Loucy (cell line): ENCODE results near the gene TP53I13.

Experiments
- EZH2phosphoT487 ChIP-seq: fragments of 200-600 bp; IDR thresholded peaks from 2 replicates; pipeline ENCODE4 v1.6.1; 2018; ENCODE audit warnings: antibody characterized with exemption, mild to moderate bottlenecking, moderate library complexity, borderline replicate concordance
- TF ChIP-seq, protein P1 (sequence below): fragments of 200-600 bp; sonication (generic); conservative IDR thresholded peaks from 2 replicates; pipeline ENCODE4 v1.5.1; 2014; ENCODE audit warnings: mild to moderate bottlenecking, antibody characterized with exemption, low read length

DNA sequence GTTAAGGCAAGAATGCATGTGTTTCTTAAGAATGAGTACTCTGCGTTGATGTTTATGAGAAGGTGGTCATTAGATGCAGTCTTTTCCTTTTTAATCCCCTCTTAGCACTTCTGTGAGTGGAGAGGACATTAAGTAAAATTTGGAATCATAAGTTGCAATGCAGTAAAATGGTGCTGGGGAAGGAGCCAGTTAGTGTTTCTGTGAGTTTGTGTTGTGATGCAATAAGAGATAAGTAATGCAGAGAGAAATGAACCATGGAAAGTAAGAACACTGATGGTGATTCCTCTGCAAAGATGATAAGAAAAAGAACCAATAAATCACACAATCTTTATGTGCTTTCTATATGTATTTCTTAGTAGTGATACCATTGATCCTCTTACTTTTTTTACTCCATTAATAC lies 21.7 kb upstream of the TP53I13 start:
- TF ChIP-seq, protein P1, sequence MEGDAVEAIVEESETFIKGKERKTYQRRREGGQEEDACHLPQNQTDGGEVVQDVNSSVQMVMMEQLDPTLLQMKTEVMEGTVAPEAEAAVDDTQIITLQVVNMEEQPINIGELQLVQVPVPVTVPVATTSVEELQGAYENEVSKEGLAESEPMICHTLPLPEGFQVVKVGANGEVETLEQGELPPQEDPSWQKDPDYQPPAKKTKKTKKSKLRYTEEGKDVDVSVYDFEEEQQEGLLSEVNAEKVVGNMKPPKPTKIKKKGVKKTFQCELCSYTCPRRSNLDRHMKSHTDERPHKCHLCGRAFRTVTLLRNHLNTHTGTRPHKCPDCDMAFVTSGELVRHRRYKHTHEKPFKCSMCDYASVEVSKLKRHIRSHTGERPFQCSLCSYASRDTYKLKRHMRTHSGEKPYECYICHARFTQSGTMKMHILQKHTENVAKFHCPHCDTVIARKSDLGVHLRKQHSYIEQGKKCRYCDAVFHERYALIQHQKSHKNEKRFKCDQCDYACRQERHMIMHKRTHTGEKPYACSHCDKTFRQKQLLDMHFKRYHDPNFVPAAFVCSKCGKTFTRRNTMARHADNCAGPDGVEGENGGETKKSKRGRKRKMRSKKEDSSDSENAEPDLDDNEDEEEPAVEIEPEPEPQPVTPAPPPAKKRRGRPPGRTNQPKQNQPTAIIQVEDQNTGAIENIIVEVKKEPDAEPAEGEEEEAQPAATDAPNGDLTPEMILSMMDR = no peak
- TF ChIP-seq EZH2phosphoT487 = no peak
